Measurements from ENCODE around the gene KRTAP2-1.

- no peak for TF ChIP-seq CTCF (IDR thresholded peaks at IDR 0.05; ENCODE audit: low read length)
- TF ChIP-seq EZH2 (optimal IDR thresholded peaks at IDR 0.05; ENCODE audit: low read depth, low read length) = no peak
Measured at GRCh38 chr17:41076788-41077187, 29.7 kb upstream of the KRTAP2-1 start.
